Mucosa of descending colon (tissue), 3 donors: ENCODE measurements around the gene PCED1B. TPM values are rescaled to one million over a fixed set of nuclear protein-coding genes. Genes with fewer than 3 reads are reported as not detected.

Experiments
- ATAC-seq: fragments of 200-7000 bp; cut with Tn5 transposase; one replicate; pipeline ENCODE4 v1.9.1; 2020; ENCODE audit warnings: mild to moderate bottlenecking, moderate library complexity
- DNase-seq, 3 donors: peaks; one replicate each; pipeline ENCODE4 v3.0.0-alpha.2; 2020
- H3K36me3 ChIP-seq: fragments of 200-600 bp; one replicate; pipeline ENCODE4 v1.8.0; 2021; ENCODE audit warnings: low read depth, mild to moderate bottlenecking
- H3K4me1 ChIP-seq: fragments of 200-600 bp; one replicate; pipeline ENCODE4 v1.8.0; 2021; ENCODE audit warnings: low read depth, mild to moderate bottlenecking
- H3K4me3 ChIP-seq: fragments of 200-600 bp; one replicate; pipeline ENCODE4 v1.8.0; 2021; ENCODE audit warnings: mild to moderate bottlenecking
- H3K9me3 ChIP-seq: fragments of 200-600 bp; one replicate; pipeline ENCODE4 v1.8.0; 2021; ENCODE audit warnings: mild to moderate bottlenecking
- intact Hi-C, 2 donors: fragments of 100-400 bp; cut with DNase I in 1 of 2; cut with micrococcal nuclease in 1 of 2; formaldehyde crosslinking; loops; one replicate each; pipeline versions ENCODE4 v1.11.0 to v1.11.1; 2022; cut with DNase I, micrococcal nuclease
- total RNA-seq, 3 donors: library from RNA; stranded (reverse); fragmentation: NEBNext Ultra II Directional in 2 of 3; extraction: Animal tissue kit (Norgen Biotek cat#: 25700) in 2 of 3; gene quantifications; one replicate each; pipeline versions ENCODE4 v1.2.1 to v1.2.4, GENCODE V29; 2021 to 2023
- TF ChIP-seq, protein P1 (sequence below): fragments of 200-600 bp; IDR thresholded peaks from one replicate; pipeline ENCODE4 v1.8.0; 2022; ENCODE audit warnings: antibody characterized with exemption, mild to moderate bottlenecking
- donor health status: DM: no; HTN: no; CAD: no; lungs with moderate emphysema.
- donor health status: DM: no; HTN: no; CAD: no.
- donor health status: DM: no; HTN: yes; CAD: no.

Gene PCED1B
- total RNA-seq, 3 donors from 2014 or later, result 2.2 to 4.7 (median 2.9) TPM

DNA sequence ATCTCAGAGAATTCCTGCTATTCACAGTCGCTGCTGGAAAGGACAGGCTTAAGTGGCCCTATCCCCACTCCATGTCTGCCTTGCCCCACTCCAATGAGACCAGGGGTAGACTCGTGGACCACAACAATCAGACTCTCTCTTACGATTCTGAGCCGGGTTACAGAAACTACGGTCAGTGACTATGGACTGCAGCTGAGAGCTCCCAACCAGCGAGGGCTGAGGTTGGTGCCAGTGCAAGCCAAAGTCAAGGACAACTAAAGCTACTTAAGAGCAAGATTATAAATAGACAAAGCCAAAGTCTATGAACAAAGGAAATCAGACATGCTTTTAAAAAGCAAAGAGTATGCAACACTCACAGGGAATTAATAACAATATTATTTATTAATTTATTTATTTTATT is 18.7 kb downstream of the PCED1B start:
- H3K36me3 ChIP-seq, result no peaks in the 10 kb centered on the region
- no peak overlapping the region for H3K4me3 ChIP-seq
- TF ChIP-seq, protein P1, sequence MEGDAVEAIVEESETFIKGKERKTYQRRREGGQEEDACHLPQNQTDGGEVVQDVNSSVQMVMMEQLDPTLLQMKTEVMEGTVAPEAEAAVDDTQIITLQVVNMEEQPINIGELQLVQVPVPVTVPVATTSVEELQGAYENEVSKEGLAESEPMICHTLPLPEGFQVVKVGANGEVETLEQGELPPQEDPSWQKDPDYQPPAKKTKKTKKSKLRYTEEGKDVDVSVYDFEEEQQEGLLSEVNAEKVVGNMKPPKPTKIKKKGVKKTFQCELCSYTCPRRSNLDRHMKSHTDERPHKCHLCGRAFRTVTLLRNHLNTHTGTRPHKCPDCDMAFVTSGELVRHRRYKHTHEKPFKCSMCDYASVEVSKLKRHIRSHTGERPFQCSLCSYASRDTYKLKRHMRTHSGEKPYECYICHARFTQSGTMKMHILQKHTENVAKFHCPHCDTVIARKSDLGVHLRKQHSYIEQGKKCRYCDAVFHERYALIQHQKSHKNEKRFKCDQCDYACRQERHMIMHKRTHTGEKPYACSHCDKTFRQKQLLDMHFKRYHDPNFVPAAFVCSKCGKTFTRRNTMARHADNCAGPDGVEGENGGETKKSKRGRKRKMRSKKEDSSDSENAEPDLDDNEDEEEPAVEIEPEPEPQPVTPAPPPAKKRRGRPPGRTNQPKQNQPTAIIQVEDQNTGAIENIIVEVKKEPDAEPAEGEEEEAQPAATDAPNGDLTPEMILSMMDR, result no peak
- no peak for ATAC-seq
- intact Hi-C loops, result no loop called here
- DNase-seq, result no peak
- no peaks in the 10 kb centered on the region for H3K9me3 ChIP-seq
- peaks cover 5% of the 10 kb centered on the region for H3K4me1 ChIP-seq

DNA sequence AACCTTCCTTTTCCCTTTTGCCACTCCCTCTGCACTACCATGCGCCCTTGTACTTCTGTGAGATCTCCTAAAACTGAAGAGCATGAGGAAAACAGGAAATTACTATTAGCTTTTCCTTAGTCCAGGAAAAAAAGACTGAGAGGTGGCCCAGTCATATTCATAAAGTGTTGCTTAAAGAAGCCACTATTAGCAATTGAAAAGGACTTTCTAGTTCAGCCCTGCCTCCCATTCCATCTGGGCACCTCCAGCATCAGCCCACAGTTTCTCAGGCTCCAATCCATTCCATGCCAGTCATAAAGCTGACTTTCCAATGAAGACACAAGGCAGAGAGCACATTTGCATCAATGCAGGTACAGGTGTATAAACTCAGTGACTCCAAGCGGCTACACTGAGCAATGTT is 20.2 kb downstream of the PCED1B start:
- Histone ChIP-seq H3K9me3 (no peaks in the 10 kb centered on the region), H3K36me3 (no peaks in the 10 kb centered on the region), H3K4me1 (peaks cover 5% of the 10 kb centered on the region), H3K4me3 (no peak overlapping the region)
- no peak for DNase-seq
- TF ChIP-seq, protein P1, result no peak
- no peak for ATAC-seq
- intact Hi-C loops, result no loop called here

DNA sequence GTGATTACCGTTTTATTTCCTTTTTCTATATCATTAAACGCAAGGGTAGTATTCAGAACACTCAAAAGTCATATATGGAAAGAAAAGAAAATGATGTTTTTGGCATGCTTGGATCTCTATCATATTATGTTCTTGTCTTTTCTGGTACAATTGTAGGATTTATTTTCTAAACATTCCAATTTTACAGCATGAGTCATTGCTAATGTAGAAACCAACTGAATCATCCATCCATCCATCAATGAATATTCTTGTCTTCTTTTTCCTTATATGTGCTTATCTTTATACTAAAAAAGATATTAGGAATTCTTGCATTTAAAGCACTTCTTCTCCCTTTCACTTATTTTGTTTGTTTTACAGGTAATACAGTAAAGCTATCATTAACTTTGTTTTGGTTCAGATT is 20.7 kb downstream of the PCED1B start:
- TF ChIP-seq, protein P1, result no peak
- peaks cover 5% of the 10 kb centered on the region for H3K4me1 ChIP-seq

DNA sequence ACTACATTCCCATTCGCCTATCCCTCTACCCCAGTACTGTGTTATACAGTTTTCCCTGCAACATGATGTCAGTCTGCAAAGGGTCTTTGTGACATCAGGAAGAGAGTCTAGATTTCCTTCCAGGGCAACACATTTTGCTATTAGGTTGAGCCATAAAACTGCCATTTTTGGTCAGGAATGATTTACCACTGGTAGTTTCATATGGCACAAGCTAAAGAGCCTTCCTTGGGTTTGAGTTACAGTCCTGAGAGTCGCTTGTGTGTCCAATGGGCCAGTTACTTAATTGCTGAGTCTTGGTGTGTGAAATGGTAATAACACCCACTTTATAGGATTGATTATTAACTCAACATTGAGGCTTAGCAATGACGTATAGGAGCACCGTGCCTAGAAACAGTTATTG is 23.0 kb downstream of the PCED1B start:
- TF ChIP-seq, protein P1, result no peak
- intact Hi-C loops, result no loop called here
- peaks cover under 1% of the 10 kb centered on the region for H3K4me1 ChIP-seq

More for the DNA sequence above, 20.7 kb downstream of the PCED1B start:
- DNase-seq (no peak), ATAC-seq (no peak)
- H3K4me3 ChIP-seq, result no peak overlapping the region
- H3K9me3 ChIP-seq, result no peaks in the 10 kb centered on the region
- intact Hi-C loops, result no loop called here
- H3K36me3 ChIP-seq, result no peaks in the 10 kb centered on the region

DNA sequence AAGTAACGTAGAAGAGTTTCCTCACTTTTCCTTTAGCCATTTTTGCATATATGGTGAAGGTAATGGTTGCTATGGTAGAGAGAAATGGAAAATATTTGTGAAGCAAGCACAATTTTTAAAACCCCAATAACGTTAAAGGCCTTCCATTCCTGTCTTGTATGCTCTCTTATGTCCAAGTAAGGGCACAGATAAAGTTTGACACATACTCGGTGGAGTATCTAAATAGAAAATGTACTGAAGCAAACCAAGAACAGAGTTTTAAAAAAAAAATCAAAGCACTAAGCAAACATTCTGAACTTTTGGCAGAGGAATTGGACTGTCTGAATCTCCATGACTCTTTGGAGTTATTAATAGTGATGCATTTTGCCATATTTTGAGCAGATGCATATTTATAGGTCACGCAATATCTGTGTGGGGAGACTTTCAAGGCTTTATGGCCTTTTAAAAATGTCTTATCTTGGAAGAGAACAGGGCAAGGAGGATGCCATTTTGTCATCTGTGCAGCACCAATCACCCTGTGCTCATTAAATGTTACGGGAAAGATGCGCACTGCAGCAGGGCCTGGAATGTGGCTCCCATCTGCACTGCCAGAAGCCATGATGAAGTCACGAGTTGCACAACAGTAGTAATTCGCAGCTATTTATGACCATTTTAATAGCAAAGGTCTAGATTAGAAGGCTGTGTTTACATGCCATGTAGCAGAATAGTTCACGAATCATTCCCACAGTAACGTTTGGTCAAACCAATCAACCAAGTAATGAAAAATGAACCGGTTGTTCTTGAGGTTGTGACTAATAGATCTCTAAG is 23.6 kb downstream of the PCED1B start:
- ATAC-seq (peak; percentile 24), DNase-seq (no peak)
- H3K4me3 ChIP-seq, result no peak overlapping the region
- intact Hi-C loops, result no loop called here
- H3K36me3 ChIP-seq, result no peaks in the 10 kb centered on the region
- H3K4me1 ChIP-seq, result no peaks in the 10 kb centered on the region
- no peaks in the 10 kb centered on the region for H3K9me3 ChIP-seq
- TF ChIP-seq, protein P1, result no peak

More for the DNA sequence above, 23.0 kb downstream of the PCED1B start:
- DNase-seq (no peak), ATAC-seq (no peak)
- no peaks in the 10 kb centered on the region for H3K36me3 ChIP-seq
- no peak overlapping the region for H3K4me3 ChIP-seq
- H3K9me3 ChIP-seq, result no peaks in the 10 kb centered on the region
